Eye (tissue), 1 donor: ENCODE results near the gene TMEM88.
"Not testable (repeated sequence)": the region's sequence is repeated elsewhere in the genome, so short reads cannot be mapped to it uniquely, and the experiment has no call there.

Source experiments
- DNase-seq: peaks from one replicate; pipeline ENCODE4 v3.0.0-alpha.2; 2015

Gene TMEM88

DNA sequence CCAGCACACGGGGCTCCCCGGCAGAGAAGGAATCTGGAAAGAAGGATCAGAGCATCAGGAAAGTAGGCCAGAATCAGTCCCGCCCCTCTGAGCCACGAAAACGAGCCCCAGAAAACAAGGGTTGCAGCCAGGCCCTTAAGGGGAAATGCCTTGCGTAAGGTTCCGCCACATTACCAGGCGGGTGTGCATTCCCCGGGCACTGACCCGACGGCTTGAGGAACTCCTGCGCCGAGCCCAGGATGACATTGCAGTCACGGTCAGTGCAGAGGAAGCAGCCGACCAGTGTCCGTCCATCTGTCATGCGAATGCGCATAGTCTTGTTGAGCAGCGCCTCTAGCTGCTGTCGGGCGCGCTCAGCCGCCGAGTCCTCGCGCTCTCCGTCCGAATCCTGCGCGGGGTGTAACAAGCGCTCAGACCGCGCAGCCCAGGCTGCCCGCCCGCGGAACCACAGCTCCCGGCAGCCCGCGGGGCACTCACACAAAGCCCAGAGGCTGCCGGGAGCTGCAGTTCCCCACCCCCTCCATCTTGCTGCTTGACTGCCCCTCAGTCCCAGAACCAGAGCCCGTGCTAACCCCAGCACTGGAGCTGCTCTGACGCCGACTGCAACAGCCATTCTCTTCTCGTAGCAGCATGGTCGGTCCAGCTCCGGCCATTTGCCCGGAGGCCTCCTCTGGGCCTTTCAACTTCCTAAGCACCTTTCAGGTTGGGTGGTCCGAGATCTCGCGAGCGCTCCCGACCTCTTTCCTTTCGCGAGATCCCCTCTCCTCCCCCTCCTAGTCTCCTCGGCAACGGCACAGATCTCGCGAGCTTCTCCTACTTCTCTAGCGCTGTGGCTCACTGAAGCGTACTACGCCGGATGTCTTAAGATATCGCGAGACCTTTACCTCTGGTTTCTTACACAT, 2.2 kb downstream of the TMEM88 start, which contains the start of gene NAA38:
Gene NAA38 (minus strand): TSS at position 749 of the 902 bp plus-strand sequence. CDS start 96 bp downstream, at position 653.
- peak; percentile 100 for DNase-seq

DNA sequence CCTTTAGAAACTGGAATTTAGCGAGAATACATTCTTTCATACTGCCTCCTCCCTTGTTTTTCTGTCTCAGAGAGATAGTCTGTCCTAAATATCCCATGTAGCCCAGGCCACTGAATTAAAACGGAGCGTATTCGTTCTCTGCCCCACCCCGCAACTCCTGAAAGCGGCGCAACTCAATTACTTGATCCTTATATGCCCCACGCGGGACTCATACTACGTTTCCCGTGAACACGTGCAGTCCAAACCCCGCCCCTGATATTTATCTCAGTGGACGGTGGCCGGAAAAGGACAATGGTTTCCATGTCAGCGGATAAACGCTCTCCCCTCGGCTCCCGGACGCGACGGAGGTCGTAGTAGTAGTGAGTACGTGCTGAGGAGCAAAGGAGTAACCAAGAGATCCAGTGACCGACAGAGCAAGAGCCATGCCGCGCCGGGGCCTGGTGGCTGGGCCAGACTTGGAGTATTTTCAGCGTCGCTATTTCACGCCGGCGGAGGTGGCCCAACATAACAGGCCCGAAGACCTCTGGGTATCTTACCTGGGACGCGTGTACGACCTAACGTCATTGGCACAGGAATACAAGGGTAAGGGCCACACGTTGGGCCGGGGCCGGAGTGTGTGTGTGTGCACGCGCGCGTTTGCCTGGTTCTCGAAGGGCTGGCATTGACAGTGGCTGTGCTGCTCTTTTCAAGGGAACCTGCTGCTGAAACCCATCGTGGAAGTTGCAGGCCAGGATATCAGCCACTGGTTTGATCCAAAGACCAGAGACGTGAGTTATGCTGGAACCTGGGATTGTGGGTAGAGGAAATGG, 3.1 kb downstream of the TMEM88 start, which contains the start of gene CYB5D1:
Gene CYB5D1 (plus strand): TSS at position 291 of the 809 bp plus-strand sequence. CDS start 132 bp downstream, at position 423.
- DNase-seq, result peak; percentile 98

DNA sequence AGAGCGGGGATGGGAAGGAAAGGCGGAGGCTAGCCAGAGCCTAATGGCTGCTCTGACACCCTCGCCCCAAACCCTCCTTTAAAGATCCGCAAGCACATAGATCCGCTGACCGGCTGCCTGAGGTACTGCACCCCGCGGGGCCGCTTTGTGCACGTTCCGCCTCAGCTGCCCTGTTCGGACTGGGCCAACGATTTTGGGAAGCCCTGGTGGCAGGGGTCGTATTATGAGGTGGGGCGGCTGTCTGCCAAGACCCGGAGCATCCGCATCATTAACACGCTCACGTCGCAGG, 3.6 kb downstream of the TMEM88 start:
- DNase-seq, result no peak

DNA sequence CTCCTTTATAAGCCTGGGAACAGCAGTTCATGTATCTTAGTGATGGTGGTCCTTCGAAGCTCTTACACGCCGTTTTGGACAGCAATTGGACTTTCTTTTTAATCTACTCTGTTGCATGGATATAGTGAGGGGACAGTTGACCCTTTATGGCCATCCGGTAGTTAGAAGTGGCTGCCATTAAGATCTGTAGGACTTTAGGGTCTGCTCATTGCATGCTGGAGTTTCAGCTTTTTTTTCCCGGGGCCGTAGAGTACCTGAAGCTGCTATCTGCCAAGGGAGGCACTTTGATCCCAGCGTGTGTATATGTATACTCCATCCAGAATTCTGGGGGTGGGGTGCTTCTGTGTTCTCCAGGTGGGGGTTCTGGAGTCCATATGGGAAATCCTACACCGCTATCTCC, 4.2 kb downstream of the TMEM88 start:
- no peak for DNase-seq

DNA sequence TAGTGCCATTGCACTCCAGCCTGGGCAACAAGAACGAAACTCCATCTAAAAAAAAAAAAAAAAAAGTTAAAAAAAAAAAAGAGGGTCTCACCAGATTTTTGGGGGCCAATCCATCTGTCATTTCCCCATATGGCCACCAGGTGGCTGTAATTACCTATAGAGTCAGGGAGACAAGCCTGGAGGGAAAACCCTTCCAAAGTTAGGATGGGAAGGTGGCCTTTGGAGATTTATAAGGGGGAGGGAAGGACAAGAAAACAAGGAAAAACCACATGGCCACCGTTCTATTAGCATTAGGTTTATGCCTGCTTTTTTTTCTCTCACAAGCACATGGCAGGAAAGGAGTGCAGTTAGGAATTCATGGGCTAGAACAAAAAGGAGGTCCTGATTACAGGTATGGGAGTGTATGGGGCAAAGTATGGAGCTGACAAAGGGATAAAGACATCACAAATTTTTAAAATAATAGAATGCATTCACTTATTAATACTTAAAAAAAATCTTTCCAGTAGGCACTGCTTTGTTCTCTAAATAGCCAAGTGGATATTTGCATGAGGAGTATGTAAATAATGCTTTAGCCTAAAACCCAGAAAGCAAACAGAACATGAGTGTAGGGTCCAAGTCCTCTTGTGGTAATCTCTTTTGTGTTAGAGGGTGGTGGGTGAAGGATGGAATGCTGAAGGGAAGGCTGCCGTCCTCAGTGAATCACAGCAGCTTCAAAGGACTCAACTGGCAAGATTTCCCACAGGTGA, 8.0 kb downstream of the TMEM88 start:
- DNase-seq, result peak; percentile 87

DNA sequence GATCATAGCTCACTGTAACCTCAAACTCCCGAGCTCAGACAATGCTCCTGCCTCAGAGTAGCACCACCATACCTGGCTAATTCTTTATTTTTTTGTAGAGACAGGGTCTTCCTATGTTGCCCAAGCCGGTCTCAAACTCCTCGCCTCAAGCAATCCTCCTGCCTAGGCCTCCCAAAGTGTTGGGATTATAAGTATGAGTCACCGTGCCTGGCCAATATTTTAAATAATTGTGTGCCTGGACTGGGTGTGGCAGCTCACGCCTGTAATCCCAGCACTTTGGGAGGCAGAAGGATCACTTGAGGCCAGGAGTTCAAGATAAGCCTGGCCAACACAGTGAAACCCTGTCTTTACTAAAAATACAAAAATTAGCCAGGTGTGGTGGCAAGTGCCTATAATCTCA, 9.5 kb downstream of the TMEM88 start:
- DNase-seq, result not testable (repeated sequence)

DNA sequence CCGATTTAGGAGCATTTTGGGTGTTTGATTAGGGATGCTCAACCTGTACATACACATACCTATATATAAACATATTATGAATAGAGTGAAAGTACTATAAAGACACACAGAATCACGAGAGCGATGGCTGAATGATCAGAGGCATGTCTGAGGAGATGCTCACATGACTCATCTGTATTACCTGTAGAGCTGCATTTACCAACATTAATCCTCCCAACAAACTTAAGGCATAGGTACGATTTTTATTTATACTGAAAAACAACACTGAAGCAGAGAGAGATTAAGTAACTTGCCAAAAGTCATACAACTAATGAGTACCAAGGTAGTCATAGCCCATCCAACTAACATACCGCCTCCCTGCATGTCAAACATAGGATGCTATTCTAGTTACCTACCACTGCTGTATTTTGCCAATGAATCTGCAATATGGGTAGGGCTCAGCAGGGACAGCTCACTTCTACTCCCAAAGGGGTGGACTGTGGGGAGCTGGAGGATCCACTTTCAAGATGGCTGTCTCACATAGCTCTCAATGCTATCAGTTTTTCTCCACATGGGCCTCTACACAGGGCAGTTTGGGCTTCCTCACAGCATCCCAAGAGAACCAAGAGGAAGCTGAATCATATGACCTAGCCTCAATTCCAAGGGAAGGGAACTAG, 10.3 kb downstream of the TMEM88 start:
- no peak for DNase-seq

DNA sequence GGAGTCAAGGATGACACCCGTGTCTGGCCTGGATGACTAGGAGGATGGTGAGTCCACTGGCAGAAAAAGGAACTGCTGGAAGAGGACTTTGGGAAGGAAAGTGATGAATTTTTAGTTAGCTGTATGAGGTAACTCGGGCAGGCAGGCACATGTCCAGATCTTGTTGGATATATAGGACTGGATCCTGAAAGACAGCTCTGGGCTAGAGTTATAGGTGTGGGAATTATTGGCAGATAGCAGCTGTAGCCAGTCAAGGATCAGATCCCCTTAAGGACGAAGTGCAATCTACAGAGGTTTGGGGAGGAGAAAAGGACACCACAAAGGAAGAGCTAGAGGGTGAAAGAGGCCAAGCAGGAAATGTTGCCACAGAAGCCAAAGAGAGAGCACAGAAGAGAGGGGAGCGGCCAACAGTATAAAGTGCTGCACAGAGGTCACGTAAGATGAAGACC, 13.0 kb downstream of the TMEM88 start:
- DNase-seq, result no peak

DNA sequence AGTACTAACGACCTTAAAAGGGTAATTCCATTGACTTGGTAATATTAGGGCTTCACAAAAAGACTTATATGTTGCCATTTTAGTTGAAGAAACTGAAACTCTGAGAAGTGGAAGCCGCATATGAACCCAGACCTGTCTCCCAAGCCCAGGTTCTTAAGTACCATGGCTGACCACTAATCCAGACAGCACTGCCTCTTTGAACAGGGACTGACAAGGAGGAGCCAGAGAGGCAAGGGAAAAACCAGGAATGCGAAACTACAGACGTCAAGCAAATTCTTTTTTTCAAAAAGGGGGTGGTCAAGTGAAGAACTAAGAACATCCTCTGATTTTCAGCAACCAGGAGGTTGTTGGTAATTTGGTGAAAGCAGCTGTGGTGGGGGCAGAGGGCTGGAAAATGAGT, 18.2 kb downstream of the TMEM88 start:
- DNase-seq, result no peak

DNA sequence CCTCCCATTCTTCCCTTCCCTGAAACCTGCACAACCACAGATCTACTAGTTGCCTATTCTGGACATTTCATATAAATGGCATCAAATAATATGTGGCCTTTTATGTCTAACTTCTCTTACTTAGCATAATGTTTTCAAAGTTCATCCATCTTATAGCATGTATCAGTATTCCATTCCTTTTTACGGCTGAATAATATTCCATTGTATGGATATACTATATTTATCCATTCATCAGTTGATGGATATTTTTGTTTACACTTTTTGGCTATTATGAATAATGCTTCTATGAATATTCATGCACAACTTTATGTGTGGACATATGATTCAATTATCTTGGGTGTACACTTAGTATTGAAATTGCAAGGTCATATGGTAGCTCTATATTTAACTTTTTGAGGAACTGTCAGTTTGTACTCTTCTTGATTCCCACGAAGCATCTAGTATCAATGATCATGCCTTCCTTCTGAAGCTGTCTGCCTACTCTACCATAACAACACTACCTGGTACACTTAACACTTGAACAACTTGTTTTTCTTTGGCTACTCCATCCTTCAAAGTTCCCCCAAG, 21.0 kb downstream of the TMEM88 start:
- DNase-seq, result no peak

DNA sequence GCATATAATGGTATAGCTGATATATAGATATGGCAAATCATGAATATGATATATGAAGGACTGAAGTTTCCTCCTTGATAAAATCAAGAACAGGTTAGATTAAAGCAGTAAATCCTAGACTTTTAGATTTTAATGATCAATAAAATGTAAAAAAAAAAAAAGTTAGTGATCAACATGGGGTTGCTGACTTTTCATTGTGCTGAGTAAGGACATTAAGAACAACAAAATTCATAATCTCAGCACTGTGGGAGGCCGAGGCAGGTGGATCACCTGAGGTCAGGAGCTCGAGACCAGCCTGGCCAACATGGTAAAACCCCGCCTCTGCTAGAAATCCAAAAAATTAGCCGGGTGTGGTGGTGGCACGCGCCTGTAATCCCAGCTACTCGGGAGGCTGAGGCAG, 23.4 kb downstream of the TMEM88 start:
- DNase-seq, result no peak

DNA sequence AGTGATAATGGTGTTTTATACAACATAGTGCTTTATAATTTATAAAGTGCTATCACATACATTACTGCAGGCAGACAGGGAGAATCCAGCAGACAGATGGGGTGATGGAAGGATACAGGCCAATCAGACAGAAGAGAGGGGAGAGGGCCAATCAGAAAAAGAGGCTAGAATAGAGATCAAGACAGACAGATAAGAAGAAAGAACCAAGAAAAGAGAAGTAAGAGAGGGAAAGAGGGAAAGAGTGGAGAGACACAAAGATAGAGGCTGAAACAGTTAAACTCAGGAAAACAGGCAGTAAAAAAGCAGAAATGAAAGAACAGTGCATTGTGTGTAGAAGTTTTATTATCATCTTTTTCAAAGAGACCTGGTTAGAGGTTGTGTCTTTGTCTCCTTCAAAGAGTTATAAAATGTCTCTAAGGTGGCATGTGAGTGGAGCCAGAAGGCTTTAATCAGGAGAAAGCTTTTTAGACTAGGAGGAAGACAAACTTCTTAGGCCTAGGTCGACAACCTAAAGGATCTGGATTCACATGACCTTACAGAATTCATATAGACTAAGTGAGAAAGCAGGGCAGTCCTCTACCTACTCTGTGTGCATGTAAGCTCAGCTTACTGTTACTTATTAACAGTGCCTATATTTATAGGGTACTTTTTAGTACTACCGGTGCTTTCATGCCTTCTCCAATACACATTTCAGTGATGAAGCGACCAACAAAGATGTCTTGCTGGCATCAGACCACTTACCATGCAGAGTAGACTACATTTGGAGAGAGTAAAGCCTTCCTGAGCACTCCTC, 25.4 kb downstream of the TMEM88 start:
- peak; percentile 43 for DNase-seq

DNA sequence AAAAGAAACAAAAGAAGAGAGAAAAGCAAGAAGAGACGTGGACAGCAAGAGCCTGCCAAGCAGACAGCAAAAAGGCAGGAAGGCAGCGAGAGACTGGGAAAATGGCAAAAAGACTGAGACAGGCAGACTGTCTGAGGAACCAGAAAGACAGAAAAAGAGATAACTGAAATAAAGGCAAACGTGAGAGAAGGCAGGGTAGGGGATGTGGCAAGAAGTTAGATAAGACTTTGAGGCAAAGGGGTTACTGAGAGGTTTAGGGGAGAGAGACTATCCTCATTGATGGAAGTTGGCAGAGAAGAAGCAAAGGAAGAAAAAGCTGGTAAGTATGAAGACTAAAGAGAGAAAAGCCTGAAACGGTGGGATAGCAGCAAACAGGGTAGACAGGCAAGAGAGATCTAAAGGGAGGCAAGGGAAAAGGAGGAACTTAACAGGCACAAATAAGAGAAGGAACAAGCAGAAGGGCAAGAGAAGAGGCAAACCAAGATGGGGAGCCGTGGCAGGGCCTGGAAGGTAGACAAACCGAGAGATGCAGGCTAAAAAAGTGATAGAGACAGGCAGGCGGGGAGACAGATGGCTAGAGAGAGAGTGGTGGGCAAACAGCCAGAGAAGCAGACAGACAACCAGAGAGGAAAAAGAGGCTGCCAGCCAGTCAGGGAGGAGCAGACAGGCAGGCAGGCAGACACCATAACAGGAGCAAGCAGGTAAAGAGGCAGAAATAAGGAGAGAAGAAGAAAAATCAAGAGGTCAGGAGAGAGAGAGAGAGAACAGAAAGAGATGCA, 26.6 kb downstream of the TMEM88 start:
- DNase-seq, result no peak

DNA sequence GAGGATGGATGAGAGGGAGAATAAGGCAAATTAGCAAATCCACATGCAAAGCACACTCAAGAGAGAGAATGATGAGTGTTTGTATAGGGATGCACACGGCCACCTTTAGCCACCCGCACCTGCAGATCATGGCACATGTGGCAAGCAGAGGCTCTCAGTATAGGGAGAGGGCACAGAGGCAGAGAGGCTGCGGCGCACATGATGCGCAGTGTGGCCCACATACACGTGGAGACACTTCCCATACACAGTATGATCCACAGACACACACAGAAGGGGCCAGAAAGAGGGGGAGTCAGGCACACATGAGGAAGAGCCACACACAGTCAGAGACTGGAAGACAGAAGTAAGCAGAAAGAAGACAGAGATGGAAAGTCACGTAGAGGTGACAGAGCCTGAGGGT, 27.2 kb downstream of the TMEM88 start:
- DNase-seq, result no peak

DNA sequence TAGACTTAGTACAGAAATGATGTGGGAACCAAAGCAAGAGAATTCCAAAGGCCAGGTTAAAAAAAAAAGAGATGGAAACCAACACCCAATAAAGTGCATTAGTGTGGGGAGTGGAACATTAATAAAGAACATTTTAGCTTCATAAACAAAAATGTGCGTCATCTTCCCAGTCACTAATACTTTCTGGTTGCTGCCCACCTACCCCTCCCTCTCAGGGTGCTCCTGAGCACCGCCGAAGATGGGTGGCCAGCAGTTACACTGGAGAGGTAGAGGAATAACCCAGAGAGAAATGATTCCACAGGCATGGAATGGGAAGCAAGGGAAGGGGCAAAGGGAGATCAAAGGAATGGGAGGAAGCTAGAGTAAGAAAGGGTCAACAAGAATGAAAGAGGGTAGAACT, 27.8 kb downstream of the TMEM88 start:
- peak; percentile 15 for DNase-seq

DNA sequence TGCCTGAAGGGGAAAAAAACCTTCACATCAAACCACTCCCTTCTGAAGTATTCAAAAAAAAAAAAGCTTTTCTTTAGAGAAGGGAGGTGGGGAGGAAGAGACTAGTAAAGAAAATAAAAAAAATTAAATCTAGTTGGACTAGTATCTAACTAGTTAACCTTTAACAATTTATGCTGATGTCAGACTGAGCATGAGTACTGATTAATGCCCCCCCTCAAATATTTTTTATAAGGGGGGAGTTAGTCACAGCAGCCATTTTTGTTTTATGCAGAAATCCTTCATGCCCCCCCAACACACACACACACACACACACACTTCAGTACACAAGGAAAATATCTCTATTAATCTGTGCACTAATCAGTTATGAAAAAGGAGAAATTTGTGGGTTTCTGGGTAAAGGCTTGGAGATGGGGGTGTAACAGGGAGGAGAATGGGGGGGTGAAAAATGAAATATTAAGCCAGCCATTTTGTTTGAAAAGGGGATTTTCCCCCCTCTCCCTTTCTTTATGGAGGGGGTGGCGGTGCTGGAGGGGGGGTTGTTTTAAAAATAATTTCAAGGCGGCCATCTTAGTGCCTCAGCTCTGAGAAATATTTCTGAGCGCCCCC, 29.0 kb downstream of the TMEM88 start:
- peak; percentile 80 for DNase-seq

DNA sequence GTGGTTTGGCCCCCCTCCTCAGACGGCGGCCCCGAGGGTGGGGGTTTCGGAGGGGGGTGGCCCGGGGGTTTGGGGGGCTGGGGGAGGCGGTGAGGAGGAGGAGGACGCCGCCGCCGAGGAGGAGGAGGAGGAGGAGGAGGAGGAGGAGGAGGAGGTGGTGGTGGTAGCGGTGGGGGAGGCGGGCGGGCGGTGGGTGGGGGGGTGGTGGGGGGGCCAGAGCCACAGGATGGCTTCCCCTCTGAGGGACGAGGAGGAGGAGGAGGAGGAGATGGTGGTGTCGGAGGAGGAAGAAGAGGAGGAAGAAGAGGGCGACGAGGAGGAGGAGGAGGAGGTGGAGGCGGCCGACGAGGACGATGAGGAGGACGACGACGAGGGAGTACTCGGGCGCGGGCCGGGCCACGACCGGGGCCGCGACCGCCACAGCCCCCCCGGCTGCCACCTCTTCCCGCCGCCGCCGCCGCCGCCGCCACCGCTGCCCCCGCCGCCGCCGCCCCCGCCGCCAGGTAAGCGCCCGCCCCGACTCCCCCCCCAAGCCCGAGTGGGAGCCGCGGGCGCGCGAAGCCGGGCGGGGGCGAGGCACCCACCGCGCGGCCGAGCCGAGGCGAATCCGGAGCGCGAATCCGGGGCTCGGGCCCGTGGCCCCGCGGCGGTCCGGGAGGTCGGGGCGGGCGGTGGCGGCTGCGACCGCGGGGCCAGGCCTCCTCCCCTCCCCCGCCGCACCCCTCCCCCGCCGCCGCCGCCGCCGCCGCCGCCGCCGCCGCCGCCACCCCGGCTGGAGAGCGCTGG, 29.9 kb downstream of the TMEM88 start:
- peak; percentile 44 for DNase-seq

DNA sequence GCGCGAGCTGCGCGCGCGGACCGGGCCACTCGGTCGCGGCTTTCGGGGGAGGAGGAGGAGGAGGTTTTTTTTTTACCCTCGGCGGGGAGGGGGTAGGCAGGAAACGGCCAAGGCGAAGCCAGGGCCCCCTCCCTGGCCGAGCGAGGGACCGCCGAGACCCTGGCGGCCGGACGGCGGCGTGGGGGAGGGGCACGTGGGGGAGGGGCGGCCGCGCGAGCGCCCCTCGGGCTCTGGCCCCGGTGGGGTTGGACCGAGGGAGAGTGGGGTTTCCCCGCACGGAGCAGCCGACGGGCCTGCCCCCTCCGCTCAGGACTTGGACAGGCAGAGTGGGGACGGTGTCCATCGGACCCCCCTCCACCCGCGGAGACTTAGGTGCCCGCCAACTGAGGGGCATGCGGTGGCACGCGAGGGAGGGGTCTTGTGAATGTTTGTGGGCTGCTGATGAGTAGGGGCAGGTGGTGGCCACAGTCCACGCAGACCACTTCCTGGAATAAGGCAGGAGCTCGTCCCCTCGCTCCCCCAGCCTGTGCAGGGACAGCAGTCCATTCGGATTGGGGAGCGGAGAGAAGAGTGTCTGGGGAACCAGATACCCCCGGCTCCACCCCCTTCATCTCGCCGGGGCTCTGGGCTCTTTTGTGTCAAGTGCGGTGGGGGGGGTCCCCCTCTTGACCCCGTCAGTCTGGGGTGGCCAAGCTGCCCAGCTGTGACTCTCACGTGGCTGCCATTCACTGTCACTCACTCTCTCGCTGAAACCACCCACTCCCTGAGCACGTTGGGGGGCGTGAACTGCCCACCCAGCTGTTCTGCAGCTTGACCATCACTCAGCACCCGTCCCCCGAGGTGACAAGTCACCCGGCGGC, 30.7 kb downstream of the TMEM88 start:
- peak; percentile 90 for DNase-seq
